GM15510 (cell line): Measurements from ENCODE around the gene QRICH1.

ENCODE experiments used
- POLR2A ChIP-seq: IDR thresholded peaks from 3 replicates; pipeline ENCODE4 v1.6.1; 2011; ENCODE audit warnings: borderline replicate concordance; ENCODE audit not compliant: insufficient read length; ENCODE audit errors: extremely low read depth

The QRICH1 gene

DNA sequence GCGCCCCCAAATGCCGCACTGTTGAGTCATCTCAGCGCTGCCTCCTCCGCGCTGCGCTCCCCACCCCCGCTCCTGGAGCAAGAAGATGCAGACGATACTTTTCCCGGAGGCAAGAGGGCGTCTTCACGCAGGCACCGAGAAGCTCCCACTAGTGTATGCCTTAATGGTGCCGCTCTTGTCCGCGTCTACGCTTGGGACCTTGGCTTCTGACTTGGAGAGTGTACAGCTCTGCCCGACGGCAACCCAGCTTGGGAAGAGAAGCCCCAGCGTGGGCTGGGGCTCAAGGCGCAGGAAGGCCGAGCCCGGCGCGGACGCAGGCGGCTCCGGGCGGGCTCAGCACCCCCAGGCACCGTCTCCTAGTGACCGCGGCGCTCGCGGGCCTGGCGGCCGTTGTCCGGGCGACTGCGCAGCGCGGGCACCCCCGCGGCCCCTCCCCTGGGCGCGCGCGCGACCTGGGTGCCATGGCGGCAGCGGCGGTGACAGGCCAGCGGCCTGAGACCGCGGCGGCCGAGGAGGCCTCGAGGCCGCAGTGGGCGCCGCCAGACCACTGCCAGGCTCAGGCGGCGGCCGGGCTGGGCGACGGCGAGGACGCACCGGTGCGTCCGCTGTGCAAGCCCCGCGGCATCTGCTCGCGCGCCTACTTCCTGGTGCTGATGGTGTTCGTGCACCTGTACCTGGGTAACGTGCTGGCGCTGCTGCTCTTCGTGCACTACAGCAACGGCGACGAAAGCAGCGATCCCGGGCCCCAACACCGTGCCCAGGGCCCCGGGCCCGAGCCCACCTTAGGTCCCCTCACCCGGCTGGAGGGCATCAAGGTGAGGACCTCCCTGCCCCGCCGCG, 103.9 kb downstream of the QRICH1 start, which contains the start of gene P4HTM:
P4HTM (plus strand) TSS at position 446 of the 840 bp plus-strand sequence; CDS start at position 462, 16 bp downstream.
- peak; percentile 47 for TF ChIP-seq POLR2A

DNA sequence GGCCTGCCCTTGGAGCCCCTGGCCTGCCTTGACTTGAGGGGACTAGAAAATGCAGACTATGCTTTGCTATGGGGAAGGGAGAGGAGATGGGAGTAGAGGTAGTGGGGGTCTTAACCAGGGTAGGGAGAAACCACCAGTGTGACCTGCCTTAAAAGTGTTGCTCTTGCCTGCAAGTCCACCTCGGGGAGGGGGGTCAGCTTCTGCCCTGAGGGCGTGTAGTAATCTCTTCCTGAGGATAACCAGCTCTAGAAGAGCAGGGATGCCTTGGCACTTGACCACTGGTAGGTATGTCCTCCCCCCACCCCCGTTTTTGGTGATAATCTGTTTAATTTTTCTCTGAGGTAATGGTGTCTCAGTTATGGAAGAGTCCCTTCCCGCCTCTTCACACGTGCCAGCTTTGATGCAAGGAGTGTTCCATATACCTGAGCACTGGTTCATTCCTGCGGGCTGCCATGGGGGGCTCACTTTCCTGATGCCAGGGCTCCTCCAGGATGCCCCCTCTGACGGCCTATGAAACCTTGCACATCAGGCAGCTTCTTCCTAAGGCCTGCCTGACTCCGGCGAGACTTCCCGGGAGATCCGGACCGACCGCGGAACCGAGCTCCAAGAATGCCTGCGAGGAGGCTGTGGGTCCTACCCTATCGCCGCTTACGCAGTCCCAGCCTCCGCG, 104.6 kb downstream of the QRICH1 start:
- no peak for TF ChIP-seq POLR2A

DNA sequence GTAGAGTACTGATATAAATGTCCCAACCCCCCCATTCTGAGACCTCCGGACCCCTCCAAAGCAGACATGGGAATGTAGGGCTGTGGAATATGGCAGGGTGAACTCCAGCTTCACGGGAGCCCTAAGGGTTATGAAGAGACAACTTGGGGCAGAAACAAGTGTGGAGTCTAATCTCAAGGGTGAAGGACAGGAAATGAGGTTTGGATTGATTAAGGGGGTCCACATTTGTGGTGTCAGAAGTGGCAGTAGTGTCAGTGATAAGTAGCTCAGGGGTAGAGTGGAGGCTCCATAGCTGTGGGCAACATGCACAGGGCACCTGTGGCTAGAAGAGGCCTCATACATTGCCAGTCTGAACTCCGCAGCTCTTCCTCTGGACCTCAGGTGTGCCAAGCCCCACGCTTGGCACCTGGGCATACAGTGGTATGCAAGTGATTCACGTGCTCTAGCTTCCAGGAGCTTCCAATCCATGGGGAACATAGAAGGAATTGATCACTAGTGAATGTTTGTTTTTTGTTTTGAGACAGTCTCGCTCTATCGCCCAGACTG, 108.0 kb downstream of the QRICH1 start:
- no peak for TF ChIP-seq POLR2A

DNA sequence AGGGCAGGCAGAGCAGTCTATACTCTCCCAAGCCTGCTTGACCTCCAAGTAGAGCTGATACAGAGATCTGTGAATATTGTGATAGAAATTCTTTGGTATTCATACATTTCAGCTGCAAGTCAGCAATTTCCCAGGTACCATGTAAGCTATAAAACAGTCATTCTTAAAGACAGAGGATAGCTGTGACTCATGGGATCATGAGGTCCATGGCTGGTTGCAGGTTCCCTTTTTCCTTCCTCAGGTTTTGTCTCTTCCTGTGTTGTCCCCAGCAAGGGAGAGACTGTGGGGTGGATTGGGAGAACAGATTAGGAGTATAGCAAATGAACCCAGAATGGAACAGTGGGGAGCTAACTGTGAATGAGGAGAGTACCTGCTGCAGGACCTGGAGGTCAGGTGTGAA, 109.2 kb downstream of the QRICH1 start:
- TF ChIP-seq POLR2A: no peak

DNA sequence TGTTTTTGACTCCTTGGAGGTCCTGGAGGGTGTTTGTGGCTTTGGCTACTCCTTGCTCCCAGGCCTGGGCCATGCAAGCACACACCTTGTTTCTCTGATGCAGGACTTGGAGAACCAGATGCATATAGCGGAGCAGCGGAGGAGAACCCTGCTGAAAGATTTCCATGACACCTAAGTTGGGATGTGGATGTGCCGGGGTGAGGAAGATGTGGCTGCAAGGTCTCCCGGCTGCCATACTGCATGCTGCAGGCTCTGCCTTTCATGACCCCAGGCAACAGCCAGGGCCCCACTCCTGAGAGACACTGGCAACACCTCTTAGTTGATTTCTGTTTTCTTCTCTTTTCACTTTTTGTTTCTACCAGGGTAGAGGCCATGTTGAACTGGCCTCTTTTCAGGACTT, 110.8 kb downstream of the QRICH1 start:
- no peak for TF ChIP-seq POLR2A

DNA sequence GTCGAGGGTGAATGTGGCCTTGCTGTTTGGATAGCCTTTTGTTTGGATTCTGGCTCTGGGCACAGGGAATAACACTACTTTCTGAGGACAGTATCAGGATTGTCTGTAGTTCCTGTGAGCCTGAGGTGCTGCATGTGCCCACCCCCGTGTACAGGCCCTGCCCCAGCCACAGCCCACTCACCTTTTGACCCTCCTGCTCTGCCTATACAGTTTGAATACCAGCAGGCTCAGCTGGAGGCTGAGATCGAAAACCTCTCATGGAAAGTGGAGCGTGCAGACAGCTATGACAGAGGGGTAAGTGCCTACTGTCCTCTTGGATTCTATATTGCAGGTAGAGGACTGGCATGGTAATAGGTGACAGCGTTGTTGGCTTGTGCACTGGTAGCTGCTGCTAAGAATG, 111.2 kb downstream of the QRICH1 start:
- TF ChIP-seq POLR2A: no peak

DNA sequence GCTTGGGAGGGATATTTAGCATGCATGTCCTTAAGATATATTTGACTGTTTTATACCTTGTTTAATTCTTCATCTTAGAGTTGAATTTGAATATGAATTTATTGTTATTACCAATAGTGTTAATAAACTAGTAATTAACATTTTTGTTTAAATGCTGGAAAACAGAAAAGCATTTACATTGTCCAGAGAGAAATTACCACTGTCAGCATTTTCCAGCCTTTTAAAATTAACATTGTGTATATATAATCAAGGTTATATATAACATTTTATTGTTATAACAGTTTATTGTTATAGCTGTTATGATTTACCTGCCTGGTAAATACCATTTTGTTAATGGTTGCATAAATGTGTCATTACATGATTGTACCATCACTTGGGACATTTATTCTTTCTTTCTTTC, 111.9 kb downstream of the QRICH1 start:
- no peak for TF ChIP-seq POLR2A

DNA sequence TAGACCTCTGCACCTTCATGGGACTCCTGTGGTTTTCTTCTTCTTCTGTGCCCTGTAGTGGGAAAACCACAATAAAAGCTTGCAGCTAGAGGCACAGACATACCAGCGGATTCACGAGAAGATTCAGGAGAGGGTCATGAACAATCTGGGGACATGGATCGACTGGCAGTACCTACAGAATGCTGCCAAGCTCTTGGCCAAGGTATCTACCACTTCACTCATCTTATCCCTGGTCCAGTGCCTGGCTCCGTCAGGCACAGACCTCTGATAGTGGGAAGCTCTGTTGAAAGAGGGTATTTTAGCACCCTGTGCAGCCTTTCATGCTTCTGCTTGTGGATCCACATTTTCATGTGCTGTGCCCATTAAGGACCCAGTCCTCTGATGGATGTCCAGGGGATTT, 113.6 kb downstream of the QRICH1 start:
- TF ChIP-seq POLR2A: no peak
